CD4-positive, alpha-beta T cell (primary cell): ENCODE data around the gene ACVR1B. TPM values are rescaled to one million over a fixed set of nuclear protein-coding genes. Genes with fewer than 3 reads are reported as not detected.
A peak's percentile ranks its signal among the peaks of the same experiment; 100 is the strongest.

Experiments
- ATAC-seq: fragments of 200-7000 bp; cut with Tn5 transposase; one replicate; pipeline ENCODE4 v1.10.0; 2022; ENCODE audit warnings: mild to moderate bottlenecking; ENCODE audit not compliant: poor library complexity
- CTCF ChIA-PET: fragments of 350-600 bp; sonication (Branson Sonifier 250); formaldehyde crosslinking; loops from one replicate; lab custom pipeline; 2021; ENCODE audit warnings: antibody characterized with exemption, inconsistent platforms; lab: Charles Lee
- POLR2A ChIA-PET: fragments of 350-600 bp; sonication (Branson Sonifier 250); formaldehyde crosslinking; loops from one replicate; lab custom pipeline; 2021; ENCODE audit warnings: antibody characterized with exemption, inconsistent platforms; lab: Charles Lee
- DNase-seq, 14 experiments: peaks; one replicate each; pipeline ENCODE4 v3.0.0-alpha.2; 2013 to 2020; ENCODE audit warnings: mixed read lengths in 2 of 14
- H3K27ac ChIP-seq, 2 donors: one replicate each; pipeline versions ENCODE4 v1.5.1 to v1.7.0; 2013; ENCODE audit warnings: low read length in 2 of 2, low read depth in 1 of 2, mild to moderate bottlenecking in 1 of 2
- H3K27me3 ChIP-seq, 2 experiments: 1 replicate in 1 of 2; 2 replicates in 1 of 2; pipeline versions ENCODE4 v1.6.1 to v1.7.0; 2013; ENCODE audit warnings: low read length in 2 of 2, control low read depth in 1 of 2, mild to moderate bottlenecking in 1 of 2, moderate library complexity in 1 of 2; ENCODE audit not compliant: insufficient read depth in 2 of 2, control insufficient read depth in 1 of 2
- H3K36me3 ChIP-seq: one replicate; pipeline ENCODE4 v1.6.1; 2013; ENCODE audit warnings: low read length, control low read depth; ENCODE audit not compliant: insufficient read depth
- H3K4me1 ChIP-seq: one replicate; pipeline ENCODE4 v1.6.1; 2013; ENCODE audit warnings: low read length, control low read depth; ENCODE audit not compliant: insufficient read depth
- H3K4me3 ChIP-seq: one replicate; pipeline ENCODE4 v1.5.1; 2013; ENCODE audit warnings: mild to moderate bottlenecking, low read length, moderate library complexity
- H3K9me3 ChIP-seq, 2 experiments: 1 replicate in 1 of 2; 2 replicates in 1 of 2; pipeline versions ENCODE4 v1.6.1 to v1.7.0; 2013; ENCODE audit warnings: low read length in 2 of 2, mild to moderate bottlenecking in 2 of 2, control low read depth in 1 of 2, moderate library complexity in 1 of 2; ENCODE audit not compliant: control insufficient read depth in 1 of 2, insufficient read depth in 1 of 2
- H3K27ac Mint-ChIP-seq: one replicate; pipeline ENCODE4 v1.8.0; 2020; ENCODE audit warnings: mixed read lengths
- H3K27me3 Mint-ChIP-seq: one replicate; pipeline ENCODE4 v1.8.0; 2021; ENCODE audit warnings: mixed read lengths
- H3K36me3 Mint-ChIP-seq: one replicate; pipeline ENCODE4 v1.8.0; 2021; ENCODE audit warnings: low read depth, mixed read lengths
- H3K4me1 Mint-ChIP-seq: one replicate; pipeline ENCODE4 v1.8.0; 2021; ENCODE audit warnings: low read depth, mixed read lengths
- H3K4me3 Mint-ChIP-seq: one replicate; pipeline ENCODE4 v1.8.0; 2020; ENCODE audit warnings: mild to moderate bottlenecking, mixed read lengths
- H3K9me3 Mint-ChIP-seq: one replicate; pipeline ENCODE4 v1.8.0; 2020; ENCODE audit warnings: mixed read lengths
- CTCF ChIP-seq: fragments of 200-600 bp; IDR thresholded peaks from one replicate; pipeline ENCODE4 v1.8.0; 2022; ENCODE audit warnings: antibody characterized with exemption, mild to moderate bottlenecking
- intact Hi-C, 2 experiments: fragments of 100-400 bp; cut with DNase I in 1 of 2; cut with micrococcal nuclease in 1 of 2; formaldehyde crosslinking; loops; one replicate each; pipeline versions ENCODE4 v1.15.1 to v1.9.0; 2023 to 2025; cut with DNase I, micrococcal nuclease
- total RNA-seq, 174 experiments: library from RNA in 2 of 174; stranded (reverse) in 2 of 174; gene quantifications; one replicate each; pipeline ENCODE4 v1.2.3 and lab custom pipeline; 2021 to 2026

ACVR1B gene
- total RNA-seq, 2 experiments from 2014 or later, result 14.2 to 14.5 TPM

DNA sequence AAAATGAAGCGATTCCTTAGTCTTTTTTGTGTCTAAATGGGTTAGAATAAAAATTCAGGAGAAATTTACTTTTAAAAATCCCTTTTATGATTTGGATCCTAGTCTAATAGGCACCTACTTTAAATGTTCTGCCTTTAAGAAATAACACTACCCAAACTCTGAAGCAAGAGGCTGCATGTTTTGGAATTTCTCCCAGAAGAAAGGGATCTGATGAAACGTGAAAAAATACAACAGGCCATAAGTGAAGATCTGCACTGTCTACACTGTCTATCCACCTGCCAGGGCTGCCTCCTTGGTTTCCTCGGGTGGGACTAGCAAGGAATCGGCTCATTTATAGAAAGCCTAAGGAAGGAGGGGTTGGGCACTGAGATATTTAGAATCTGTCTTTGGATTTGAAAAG is 22.1 kb downstream of the ACVR1B start:
- ATAC-seq (no peak), DNase-seq (no peak)
- Mint-ChIP-seq H3K27ac (peak overlapping the region; percentile 67), H3K9me3 (no peaks in the 10 kb centered on the region), H3K36me3 (peaks cover 26% of the 10 kb centered on the region), H3K4me1 (peaks cover 82% of the 10 kb centered on the region), H3K27me3 (no peaks in the 10 kb centered on the region), H3K4me3 (peak overlapping the region; percentile 30)
- Histone ChIP-seq H3K27me3 (no peaks in the 10 kb centered on the region), H3K4me3 (no peak overlapping the region), H3K9me3 (no peaks in the 10 kb centered on the region), H3K27ac (peak overlapping the region in 1 of 2 donors; percentile 14), H3K4me1 (peaks cover 61% of the 10 kb centered on the region), H3K36me3 (peaks cover 14% of the 10 kb centered on the region)
- POLR2A ChIA-PET, result no interaction called here
- CTCF ChIA-PET, result interaction anchor here (3.5 kb wide), 1 partner anchor 52 kb away, joined by 17 read pairs; no protein-coding TSS in a partner anchor
- intact Hi-C loops, result no loop called here
- no peak for TF ChIP-seq CTCF

DNA sequence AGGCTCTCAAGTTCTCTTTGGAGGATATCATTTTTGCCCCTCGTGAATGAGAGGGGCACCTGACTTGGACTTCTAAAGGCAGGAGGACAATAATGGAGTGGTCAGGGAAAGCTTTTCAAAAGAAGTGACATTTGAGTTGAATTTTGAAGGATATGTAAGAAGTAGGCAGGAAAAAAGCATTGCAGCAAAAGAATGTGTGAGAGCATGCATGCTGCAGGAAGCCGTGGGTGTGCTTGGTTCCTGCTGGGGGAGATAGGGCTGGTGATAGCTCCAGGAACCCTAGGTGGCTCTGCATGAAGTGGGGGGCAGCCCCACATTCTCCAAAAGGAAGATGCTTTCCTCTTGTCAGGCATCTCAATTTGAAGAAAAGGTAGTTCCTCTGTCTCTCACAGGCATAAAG is 23.1 kb downstream of the ACVR1B start:
- peak in 1 of 14 experiments; percentile 40 for DNase-seq
- Histone ChIP-seq H3K4me3 (no peak overlapping the region), H3K27me3 (no peaks in the 10 kb centered on the region), H3K4me1 (peaks cover 61% of the 10 kb centered on the region), H3K27ac (no peak overlapping the region), H3K9me3 (no peaks in the 10 kb centered on the region), H3K36me3 (peaks cover 14% of the 10 kb centered on the region)
- peak overlapping the region; percentile 67 for H3K27ac Mint-ChIP-seq
- POLR2A ChIA-PET, result interaction anchor here (1.1 to 2.0 kb wide), 3 partner anchors 17 to 51 kb away, joined by 3 to 5 read pairs (median 4); no protein-coding TSS in a partner anchor
- H3K4me1 Mint-ChIP-seq, result peaks cover 76% of the 10 kb centered on the region
- no peaks in the 10 kb centered on the region for H3K27me3 Mint-ChIP-seq
- H3K36me3 Mint-ChIP-seq, result peaks cover 33% of the 10 kb centered on the region
- intact Hi-C loops, result loop anchor here in 1 of 2 experiments (2.0 kb wide), 1 partner anchor 14 kb away; no protein-coding TSS in a partner anchor
- TF ChIP-seq CTCF, result no peak
- CTCF ChIA-PET, result interaction anchor here (0.8 to 1.3 kb wide), 3 partner anchors 16 to 51 kb away, joined by 3 to 5 read pairs (median 4); no protein-coding TSS in a partner anchor
- peak overlapping the region; percentile 64 for H3K4me3 Mint-ChIP-seq
- no peak for ATAC-seq
- no peaks in the 10 kb centered on the region for H3K9me3 Mint-ChIP-seq

DNA sequence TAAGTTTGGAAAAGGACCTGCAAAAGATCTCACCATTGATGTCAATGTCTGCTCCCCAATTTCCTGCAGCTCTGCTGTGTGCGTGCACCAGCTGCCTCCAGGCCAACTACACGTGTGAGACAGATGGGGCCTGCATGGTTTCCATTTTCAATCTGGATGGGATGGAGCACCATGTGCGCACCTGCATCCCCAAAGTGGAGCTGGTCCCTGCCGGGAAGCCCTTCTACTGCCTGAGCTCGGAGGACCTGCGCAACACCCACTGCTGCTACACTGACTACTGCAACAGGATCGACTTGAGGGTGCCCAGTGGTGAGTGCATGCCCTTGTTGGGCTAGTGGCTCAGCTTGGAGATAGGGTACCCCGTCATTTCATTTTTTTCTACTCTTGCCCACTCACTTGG is 23.7 kb downstream of the ACVR1B start:
- Mint-ChIP-seq H3K27me3 (no peaks in the 10 kb centered on the region), H3K4me3 (peak overlapping the region; percentile 64), H3K27ac (peak overlapping the region; percentile 67), H3K36me3 (peaks cover 37% of the 10 kb centered on the region), H3K4me1 (peaks cover 76% of the 10 kb centered on the region), H3K9me3 (no peaks in the 10 kb centered on the region)
- Histone ChIP-seq H3K4me3 (no peak overlapping the region), H3K27me3 (no peaks in the 10 kb centered on the region), H3K4me1 (peaks cover 57% of the 10 kb centered on the region), H3K27ac (no peak overlapping the region), H3K9me3 (no peaks in the 10 kb centered on the region), H3K36me3 (peaks cover 14% of the 10 kb centered on the region)
- ChIA-PET CTCF (interaction anchor here (0.8 to 1.3 kb wide), 3 partner anchors 17 to 50 kb away, joined by 3 to 5 read pairs (median 4); no protein-coding TSS in a partner anchor), POLR2A (interaction anchor here (1.1 to 2.0 kb wide), 3 partner anchors 17 to 50 kb away, joined by 3 to 5 read pairs (median 4); no protein-coding TSS in a partner anchor)
- intact Hi-C loops, result loop anchor here in 1 of 2 experiments (2.0 kb wide), 1 partner anchor 14 kb away; no protein-coding TSS in a partner anchor
- DNase-seq, result no peak
- no peak for TF ChIP-seq CTCF
- ATAC-seq, result no peak
